HG02759 (cell line): ENCODE data around the gene PTPN14.

Experiments used
- ATAC-seq: cut with Tn5 transposase; IDR thresholded peaks from one replicate; pipeline ENCODE4 v1.9.1; 2021; ENCODE audit warnings: mild to moderate bottlenecking, moderate library complexity; ENCODE audit not compliant: unreplicated experiment

Gene PTPN14

GRCh38 chr1:214379236-214379970 lies 172.0 kb downstream of the PTPN14 start:
- no peak for ATAC-seq

DNA sequence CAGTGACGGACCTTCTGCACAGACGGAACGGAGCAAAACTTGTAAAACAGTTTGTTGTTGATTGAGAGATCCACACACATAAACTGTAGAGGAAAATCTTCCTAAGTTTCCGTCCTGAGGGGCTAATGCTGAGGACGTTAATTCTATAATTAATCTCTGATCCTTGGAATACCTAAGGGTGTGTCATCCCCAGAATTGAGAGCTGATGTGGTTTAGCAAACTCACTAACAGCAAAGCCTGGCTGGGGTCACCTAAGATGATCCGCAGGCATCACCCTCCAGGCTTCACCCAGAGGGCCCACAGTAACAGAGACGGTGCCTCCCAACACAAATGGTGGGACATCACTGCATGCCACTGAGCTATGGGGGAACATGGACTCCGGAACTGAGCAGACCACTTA lies 172.9 kb downstream of the PTPN14 start:
- ATAC-seq = no peak

DNA sequence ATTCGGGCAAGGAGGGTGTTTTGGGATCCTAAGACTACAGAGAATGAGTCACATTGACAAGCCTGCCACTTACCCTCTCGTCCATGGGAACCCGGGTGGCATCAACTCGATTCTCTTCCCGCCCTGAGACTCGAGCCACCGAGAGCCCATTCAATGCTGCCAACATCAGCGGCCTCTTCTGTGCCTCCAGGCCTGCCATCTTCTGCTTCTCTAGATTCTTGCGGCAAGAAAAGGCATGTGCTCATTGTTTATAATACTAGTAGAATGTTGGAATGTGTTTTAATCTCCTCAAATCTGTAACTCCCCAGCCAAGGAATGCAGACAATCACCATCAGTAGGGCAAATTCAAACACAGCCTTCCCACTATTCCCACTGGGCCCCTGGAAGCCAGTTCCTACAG lies 173.5 kb downstream of the PTPN14 start:
- no peak for ATAC-seq

GRCh38 chr1:214377485-214377884 lies 173.9 kb downstream of the PTPN14 start:
- no peak for ATAC-seq

DNA sequence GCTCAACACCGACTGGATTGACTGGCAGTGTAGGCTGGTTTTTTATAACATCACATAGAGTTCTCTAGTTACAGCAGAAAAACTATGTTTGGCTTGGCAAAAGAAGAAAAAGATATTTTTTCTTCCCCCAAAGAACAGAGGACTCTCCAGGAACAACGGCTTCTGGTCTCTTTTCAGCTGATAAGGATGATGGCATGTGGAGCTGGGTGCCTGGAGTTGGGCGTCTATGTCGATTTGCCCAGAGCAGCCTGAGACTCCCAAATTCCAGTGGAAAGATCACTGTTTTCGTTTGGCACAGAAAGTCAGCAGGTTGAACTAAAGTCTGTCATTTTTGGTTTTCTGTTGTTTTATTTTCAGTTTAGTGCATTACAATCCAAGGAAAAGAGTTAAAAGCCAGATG lies 179.3 kb downstream of the PTPN14 start:
- no peak for ATAC-seq

DNA sequence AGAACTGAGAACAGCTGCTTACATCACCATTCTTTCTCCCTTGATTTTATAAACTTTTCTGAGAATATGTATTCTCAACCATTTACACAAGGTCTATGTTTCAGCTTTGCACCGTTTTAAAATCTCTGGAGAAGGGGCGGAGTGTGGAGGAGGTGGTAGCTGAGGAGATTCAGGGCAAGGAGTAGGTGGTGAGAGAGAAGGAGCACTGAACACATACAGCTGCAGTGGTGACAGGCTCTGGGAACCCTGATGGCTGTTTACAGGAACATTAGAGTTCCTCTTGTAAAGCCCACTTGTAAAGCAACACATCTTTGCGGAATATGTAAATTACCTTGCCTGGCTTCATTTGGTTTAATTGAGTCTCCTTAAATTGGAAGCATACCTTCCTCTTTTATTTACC lies 180.8 kb downstream of the PTPN14 start:
- ATAC-seq = no peak

- no peak for ATAC-seq
Observed at GRCh38 chr1:214369364-214369763, 182.0 kb downstream of the PTPN14 start.

DNA sequence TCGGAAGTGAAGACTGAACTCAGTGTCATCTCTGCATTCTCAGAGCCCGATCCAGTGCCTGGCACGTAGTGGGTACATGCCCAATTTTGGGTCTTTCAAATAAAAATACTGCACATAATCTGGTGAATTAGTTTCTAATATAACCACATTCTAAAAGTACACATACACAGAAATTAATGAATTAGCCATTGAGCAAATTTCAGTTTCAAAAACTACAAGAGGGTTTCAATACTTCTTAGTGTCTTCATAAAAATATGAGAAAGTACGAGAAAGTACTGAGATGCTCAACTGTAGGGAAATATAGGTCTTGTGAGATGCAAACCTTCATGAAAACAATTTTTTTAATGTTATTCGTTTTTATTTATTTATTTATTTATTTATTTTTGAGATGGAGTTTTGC lies 183.6 kb downstream of the PTPN14 start:
- ATAC-seq = no peak

DNA sequence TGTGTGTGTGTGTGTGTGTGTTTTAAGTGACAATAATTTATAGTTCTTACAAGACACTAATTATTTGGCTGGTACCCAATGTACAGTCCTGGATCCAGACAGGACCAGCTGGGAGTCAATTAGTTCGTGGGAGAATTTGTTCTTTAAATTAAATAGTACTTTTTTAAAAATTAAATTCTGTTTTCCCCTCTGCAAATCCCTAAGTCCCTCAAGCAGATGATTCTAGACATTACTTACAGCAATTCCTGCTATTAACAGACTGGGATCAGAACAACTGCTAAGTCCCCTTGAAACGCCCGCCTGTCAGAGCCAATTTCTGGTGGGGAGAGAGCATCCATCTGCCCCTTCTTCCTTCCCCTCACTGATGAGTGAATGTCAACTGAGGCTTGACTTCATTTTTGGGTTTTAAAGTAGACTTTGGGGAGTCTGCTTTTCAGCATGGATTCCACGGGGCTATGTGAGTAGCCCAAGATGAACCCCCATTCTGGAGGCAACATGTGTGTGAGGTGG lies 186.6 kb downstream of the PTPN14 start:
- no peak for ATAC-seq

DNA sequence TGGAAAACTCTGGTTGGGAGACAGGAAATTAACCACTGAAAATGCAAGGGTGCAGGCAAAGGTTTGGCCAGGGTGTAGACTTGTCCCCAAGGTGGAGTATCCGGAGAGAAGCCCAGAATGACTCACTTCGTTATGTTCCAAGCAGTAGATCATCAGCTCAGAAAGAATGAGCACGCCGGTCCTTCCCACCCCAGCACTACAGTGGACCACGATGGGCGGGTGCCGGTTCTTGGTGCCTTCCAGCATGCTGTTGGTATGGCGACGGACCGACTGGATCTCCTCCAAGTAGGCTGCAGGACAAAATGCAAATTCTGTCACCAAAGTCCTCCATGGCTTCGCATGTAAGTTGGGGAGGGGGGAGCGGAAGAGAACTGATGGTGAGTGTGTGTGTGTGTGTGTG lies 187.0 kb downstream of the PTPN14 start:
- ATAC-seq = no peak

- ATAC-seq = no peak
Observed at GRCh38 chr1:214363386-214363785, 188.0 kb downstream of the PTPN14 start.

DNA sequence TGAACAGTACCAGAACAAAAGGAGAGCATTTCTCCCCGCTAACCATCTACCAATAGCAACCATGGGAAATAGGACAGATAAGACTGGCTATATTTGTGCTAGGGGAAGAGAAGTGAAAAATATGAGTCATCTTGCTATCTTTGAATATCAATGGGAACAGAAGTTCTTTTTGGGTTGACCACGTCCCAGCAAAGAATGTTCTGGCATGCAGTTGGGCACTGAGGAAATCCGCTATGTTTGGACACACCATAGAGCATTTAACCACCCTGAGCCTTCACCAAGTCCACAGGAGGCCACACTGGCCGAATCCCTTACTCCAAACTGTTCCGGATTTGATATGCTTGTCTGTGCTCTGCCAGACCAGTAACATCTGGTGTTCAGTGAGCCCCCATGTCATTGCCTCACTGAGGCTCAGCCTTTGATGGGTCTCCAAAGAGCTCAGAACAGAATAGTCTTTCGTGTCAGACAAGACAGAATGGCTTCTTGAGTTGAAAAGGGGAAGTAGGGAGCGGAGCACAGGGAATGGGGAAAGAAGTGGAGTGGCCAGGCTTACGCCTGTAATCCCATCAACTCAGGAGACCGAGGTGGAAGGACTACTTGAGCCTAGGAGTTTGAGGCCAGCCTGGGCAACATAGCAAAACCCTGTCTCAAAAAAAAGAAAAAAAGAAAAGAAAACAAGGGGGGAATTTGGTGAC lies 189.1 kb downstream of the PTPN14 start:
- ATAC-seq = no peak

GRCh38 chr1:214361636-214362035 lies 189.8 kb downstream of the PTPN14 start:
- no peak for ATAC-seq

DNA sequence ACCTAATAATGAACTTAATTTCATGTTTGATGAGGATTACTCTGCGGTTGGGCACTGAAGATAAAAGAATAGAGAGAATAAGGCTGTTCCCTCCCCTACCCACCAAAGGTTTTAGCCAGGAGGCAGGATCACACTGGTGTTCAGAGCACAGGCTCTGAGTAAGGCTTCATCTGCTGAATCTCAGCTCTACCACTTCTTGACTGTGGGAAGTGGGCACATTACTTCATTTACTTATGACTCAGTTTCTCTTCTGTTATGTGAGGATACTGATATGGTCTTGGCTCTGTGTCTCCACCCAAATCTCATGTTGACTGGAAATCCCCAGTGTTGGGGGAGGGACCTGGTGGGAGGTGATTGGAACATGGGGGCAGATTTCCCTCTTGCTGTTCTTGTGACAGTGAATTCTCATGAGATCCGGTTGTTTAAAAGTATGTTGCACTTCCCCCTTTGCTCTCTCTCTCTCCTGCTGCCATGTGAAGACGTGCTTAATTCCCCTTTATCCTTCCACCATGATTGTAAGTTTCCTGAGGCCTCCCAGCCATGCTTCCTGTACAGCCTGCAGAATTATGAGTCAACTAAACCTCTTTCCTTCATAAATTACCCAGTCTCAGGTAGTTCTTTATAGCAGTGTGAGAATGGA lies 190.8 kb downstream of the PTPN14 start:
- no peak for ATAC-seq

GRCh38 chr1:214360116-214360515 lies 191.3 kb downstream of the PTPN14 start:
- ATAC-seq = no peak

DNA sequence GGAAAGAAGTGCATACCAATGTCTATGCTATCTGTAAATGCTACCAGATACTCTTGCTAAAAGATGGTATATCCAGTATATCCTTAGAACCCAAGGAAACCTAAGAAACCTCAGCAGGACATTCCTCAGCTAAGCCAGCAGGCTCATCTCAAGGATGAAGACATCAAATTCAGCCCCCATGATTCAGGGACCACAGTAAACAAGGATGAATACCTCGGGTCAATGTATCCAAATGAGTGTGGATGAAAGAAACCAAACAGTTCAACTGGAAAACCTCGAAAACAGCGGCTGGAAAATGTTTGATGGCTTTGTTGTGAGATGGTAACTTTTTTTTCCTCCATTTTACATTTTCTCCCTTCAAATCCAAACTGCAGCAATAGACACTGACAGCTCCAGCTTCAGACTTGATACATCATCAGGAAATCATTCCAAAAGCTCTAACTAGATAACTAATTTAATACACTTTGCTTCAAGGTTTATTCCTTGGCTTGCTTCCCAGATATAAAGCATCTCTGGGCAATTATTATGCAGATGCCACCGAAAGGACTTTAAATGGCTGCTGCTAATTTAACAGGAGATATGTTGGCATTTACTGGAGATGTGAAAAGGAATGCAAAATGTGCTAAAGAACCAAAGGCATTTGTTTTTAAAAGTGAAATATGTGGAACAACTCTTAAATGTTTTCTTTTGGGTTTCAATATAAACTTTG lies 196.8 kb downstream of the PTPN14 start:
- ATAC-seq = no peak

DNA sequence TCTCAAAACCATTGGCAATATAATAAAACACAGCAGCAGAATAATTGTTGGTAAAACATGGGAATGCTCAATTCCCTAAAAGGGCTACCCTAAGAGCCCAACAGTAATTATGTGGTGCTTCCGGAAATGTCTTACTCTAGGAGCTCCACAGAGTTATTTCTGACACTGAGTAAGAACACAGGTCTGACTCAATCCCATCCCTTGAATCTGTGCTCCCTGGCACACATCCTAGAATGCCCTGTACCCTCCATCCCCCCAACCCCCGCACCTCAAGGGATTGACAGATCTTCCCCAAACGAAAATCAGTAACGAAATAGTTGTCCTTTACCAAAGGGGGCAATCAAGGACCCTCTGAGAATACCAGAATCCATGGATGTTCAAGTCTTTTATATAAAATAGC lies 198.6 kb downstream of the PTPN14 start:
- no peak for ATAC-seq

- ATAC-seq = no peak
Observed at GRCh38 chr1:214351551-214352277, 199.7 kb downstream of the PTPN14 start.

- no peak for ATAC-seq
Observed at GRCh38 chr1:214349781-214350180, 201.6 kb downstream of the PTPN14 start.

DNA sequence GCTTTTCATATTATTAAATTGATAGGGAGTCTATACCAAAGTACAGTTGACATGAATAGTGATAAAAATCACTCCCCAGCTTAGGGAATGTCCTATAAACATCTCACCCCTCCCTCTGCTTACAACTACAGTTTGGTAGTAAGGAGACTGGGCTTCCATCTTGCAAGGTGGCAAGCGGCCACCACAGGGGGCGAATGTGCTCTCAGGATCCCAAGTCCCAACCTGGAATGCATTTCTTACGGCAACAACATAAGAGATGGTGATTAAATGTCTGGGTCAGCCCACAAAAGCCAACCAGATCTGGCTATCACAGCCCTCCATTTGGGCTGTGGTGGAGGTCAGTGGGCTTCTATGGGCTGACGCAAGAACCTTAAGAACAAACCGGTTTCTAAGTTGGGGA lies 202.4 kb downstream of the PTPN14 start:
- no peak for ATAC-seq

DNA sequence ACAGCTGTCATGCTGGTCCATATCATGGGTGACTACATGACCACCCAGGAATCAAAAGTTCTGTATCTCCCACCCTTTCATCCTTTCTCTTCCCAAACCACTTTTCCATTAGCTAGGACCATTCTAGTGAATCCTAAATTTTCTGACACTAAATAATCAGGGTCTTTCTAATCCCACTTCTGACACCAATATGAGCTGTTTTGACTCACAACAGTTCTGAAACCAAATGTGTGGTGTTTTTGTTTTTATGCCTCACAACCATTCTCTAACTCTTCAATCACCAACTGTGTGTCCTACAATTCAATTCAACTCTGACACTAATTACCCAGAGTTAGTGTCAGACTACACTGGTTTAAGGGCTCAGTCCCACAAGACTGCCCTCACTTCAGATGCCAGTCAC lies 206.5 kb downstream of the PTPN14 start:
- ATAC-seq = no peak
